PC-9 (cell line): Measurements from ENCODE around the gene TNFRSF1B. TPM values are rescaled to one million over a fixed set of nuclear protein-coding genes. Genes with fewer than 3 reads are reported as not detected.

ENCODE experiments used
- BruUV-seq: library from RNA; stranded (reverse); fragments of 400-500 nt; replicated peaks from 2 replicates; lab custom pipeline; 2021; lab: Mats Ljungman, UMichigan
- CTCF ChIA-PET: fragments of 300-600 bp; sonication (Branson Sonifier 250); formaldehyde crosslinking; loops from one replicate; lab custom pipeline; 2022; ENCODE audit warnings: antibody characterized with exemption; lab: Charles Lee
- POLR2A ChIA-PET: fragments of 300-600 bp; sonication (Branson Sonifier 250); formaldehyde crosslinking; loops from one replicate; lab custom pipeline; 2022; ENCODE audit warnings: antibody characterized with exemption; ENCODE audit not compliant: unreplicated experiment; lab: Charles Lee
- DNase-seq, 2 experiments: peaks; one replicate each; pipeline versions ENCODE4 v3.0.0 to v3.0.0-alpha.2; 2015 to 2022; ENCODE audit warnings: mixed read lengths in 1 of 2
- H2AFZ ChIP-seq: fragments of 200-600 bp; sonication (generic); 2 replicates; pipeline ENCODE4 v1.8.1; 2017; ENCODE audit warnings: antibody characterized with exemption
- H3F3A ChIP-seq: fragments of 200-600 bp; sonication (generic); 2 replicates; pipeline ENCODE4 v1.8.1; 2017; ENCODE audit warnings: antibody characterized with exemption, mild to moderate bottlenecking, low read depth; ENCODE audit not compliant: insufficient read depth
- H3K27ac ChIP-seq: fragments of 200-600 bp; sonication (generic); 2 replicates; pipeline ENCODE4 v1.6.1; 2016; ENCODE audit warnings: mixed run types
- H3K27me3 ChIP-seq: fragments of 200-600 bp; sonication (generic); 2 replicates; pipeline ENCODE4 v1.6.1; 2016; ENCODE audit warnings: low read depth, mixed run types; ENCODE audit not compliant: insufficient read depth
- H3K36me3 ChIP-seq: fragments of 200-600 bp; sonication (generic); 2 replicates; pipeline ENCODE4 v1.6.1; 2016; ENCODE audit warnings: low read depth, mixed run types
- H3K4me1 ChIP-seq: fragments of 200-600 bp; sonication (generic); replicated peaks from 2 replicates; pipeline ENCODE4 v1.6.1; 2016; ENCODE audit warnings: mixed run types; ENCODE audit not compliant: insufficient read depth
- H3K4me2 ChIP-seq: fragments of 200-600 bp; sonication (generic); 2 replicates; pipeline ENCODE4 v1.6.1; 2017; ENCODE audit warnings: mixed run types
- H3K4me3 ChIP-seq: fragments of 200-600 bp; sonication (generic); 2 replicates; pipeline ENCODE4 v1.6.1; 2016; ENCODE audit warnings: mixed run types
- H3K79me2 ChIP-seq: fragments of 200-600 bp; sonication (generic); 2 replicates; pipeline ENCODE4 v1.6.1; 2017; ENCODE audit warnings: low read depth, mixed run types
- H3K9me2 ChIP-seq: fragments of 200-600 bp; sonication (generic); 2 replicates; pipeline ENCODE4 v1.8.1; 2017; ENCODE audit warnings: mild to moderate bottlenecking; ENCODE audit not compliant: insufficient read depth
- H3K9me3 ChIP-seq: fragments of 200-600 bp; sonication (generic); 2 replicates; pipeline ENCODE4 v1.8.1; 2016; ENCODE audit warnings: low read depth; ENCODE audit not compliant: insufficient read depth
- H4K20me1 ChIP-seq: fragments of 200-600 bp; sonication (generic); 2 replicates; pipeline ENCODE4 v1.8.1; 2017; ENCODE audit not compliant: insufficient read depth
- CTCF ChIP-seq: fragments of 200-600 bp; sonication (generic); conservative IDR thresholded peaks from 2 replicates; pipeline ENCODE4 v1.6.1; 2017; ENCODE audit warnings: mixed run types, antibody characterized with exemption, mild to moderate bottlenecking, moderate library complexity
- EZH2 ChIP-seq: fragments of 200-600 bp; sonication (generic); IDR thresholded peaks from 2 replicates; pipeline ENCODE4 v1.8.0; 2017; ENCODE audit warnings: antibody characterized with exemption, low read depth
- intact Hi-C: fragments of 100-400 bp; cut with micrococcal nuclease; formaldehyde crosslinking; loops from one replicate; pipeline ENCODE4 v1.10.0; 2022; ENCODE audit not compliant: unreplicated experiment
- total RNA-seq: library from RNA; stranded (reverse); gene quantifications from 2 replicates; pipeline ENCODE4 v1.2.3, GENCODE V29; 2021

TNFRSF1B gene
- total RNA-seq, 1 experiment from 2014 or later = 2.7 TPM

DNA sequence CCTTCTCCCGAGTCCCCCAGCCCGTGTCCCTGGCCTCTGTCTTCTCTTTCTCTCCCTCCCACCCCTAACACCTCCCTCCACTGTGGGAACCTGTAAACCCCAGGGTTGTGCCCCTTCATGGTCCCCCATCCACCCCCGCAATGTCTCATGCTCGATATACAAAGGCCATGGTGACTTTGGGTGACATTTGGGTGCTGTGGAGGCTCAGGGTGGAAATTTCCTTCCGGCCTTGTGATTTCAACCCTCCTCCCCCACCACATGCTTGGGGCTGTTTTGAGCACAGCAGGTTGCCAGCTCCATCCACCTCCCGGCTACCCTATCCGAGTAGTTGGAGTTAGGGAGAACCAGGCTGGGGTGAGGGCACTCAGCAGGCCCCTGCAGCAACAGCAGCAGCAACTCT lies 37.3 kb downstream of the TNFRSF1B start:
- no peak for DNase-seq
- Histone ChIP-seq H3K9me2 (no peaks in the 10 kb centered on the region), H3K79me2 (no peaks in the 10 kb centered on the region), H3K27me3 (no peaks in the 10 kb centered on the region), H3K4me2 (no peak overlapping the region), H3K36me3 (no peaks in the 10 kb centered on the region), H3F3A (no peaks in the 10 kb centered on the region), H3K9me3 (no peaks in the 10 kb centered on the region), H2AFZ (no peak overlapping the region), H3K27ac (no peak overlapping the region), H4K20me1 (no peaks in the 10 kb centered on the region), H3K4me3 (no peak overlapping the region), H3K4me1 (no peaks in the 10 kb centered on the region)
- BruUV-seq = no TSS peak
- CTCF ChIA-PET = no interaction called here
- POLR2A ChIA-PET = no interaction called here
- TF ChIP-seq EZH2 (no peak), CTCF (no peak)
- intact Hi-C loops = loop anchor here (10.0 kb wide), 1 partner anchor 369 kb away; no protein-coding TSS in a partner anchor

DNA sequence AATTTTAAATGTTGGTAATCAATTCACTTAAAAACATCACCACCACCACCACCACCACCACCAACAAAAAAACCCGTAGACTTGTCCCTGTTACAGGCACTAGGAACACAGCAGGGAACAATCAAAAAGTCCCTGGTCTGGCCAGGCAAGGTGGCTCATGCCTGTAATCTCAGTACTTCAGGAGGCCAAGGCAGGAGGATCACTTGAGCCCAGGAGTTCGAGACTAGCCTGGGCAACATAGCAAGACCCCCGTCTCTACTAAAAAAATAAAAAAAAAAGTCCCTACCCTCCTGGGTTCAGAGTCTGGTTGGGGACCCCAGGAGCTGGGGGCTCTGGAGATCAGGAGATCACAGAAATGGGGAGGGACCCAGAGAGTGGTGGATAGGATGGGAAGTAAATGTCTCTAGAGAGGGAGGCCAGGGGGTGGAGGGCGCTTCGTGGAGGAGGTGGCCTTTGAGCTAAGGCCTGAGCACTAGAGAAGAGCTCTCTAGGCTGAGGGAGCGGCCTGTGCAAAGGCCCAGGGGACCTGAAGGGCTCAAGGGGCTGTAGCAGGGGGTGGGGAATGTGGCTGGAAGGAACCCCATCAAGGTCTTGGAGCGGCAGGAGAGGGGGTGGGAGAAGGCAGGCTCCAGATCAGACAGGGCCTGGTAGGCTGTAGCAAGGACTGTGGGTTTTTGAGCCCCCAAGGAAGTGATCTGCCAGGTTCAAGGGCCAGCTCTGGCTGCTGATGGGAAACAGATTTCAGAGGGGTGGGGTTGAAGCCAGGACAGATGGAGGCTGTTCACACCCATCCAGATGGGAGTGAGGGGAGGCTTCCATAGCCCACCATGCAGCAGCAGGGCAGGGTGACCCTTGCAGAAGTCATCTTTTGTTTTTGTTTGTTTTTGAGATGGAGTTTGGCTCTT lies 38.2 kb downstream of the TNFRSF1B start:
- Histone ChIP-seq H3K36me3 (no peaks in the 10 kb centered on the region), H3K27me3 (no peaks in the 10 kb centered on the region), H3K27ac (no peak overlapping the region), H3K9me3 (no peaks in the 10 kb centered on the region), H3K9me2 (no peaks in the 10 kb centered on the region), H4K20me1 (no peaks in the 10 kb centered on the region), H3K79me2 (no peaks in the 10 kb centered on the region), H2AFZ (no peak overlapping the region), H3K4me2 (no peak overlapping the region), H3K4me3 (no peak overlapping the region), H3K4me1 (no peaks in the 10 kb centered on the region), H3F3A (no peaks in the 10 kb centered on the region)
- intact Hi-C loops = loop anchor here (10.0 kb wide), 1 partner anchor 370 kb away; no protein-coding TSS in a partner anchor
- no peak for DNase-seq
- ChIA-PET CTCF (no interaction called here), POLR2A (no interaction called here)
- no peak for TF ChIP-seq CTCF
- no peak for TF ChIP-seq EZH2
- BruUV-seq = no TSS peak

GRCh38 chr1:12206238-12206637 lies 39.4 kb downstream of the TNFRSF1B start:
- BruUV-seq = no TSS peak
- Histone ChIP-seq H3K9me3 (no peaks in the 10 kb centered on the region), H3F3A (no peaks in the 10 kb centered on the region), H3K79me2 (no peaks in the 10 kb centered on the region), H3K27me3 (no peaks in the 10 kb centered on the region), H3K4me2 (no peak overlapping the region), H3K9me2 (no peaks in the 10 kb centered on the region), H4K20me1 (no peaks in the 10 kb centered on the region), H3K4me3 (no peak overlapping the region), H3K4me1 (no peaks in the 10 kb centered on the region), H2AFZ (no peak overlapping the region), H3K27ac (no peak overlapping the region), H3K36me3 (no peaks in the 10 kb centered on the region)
- TF ChIP-seq EZH2 = no peak
- no peak for TF ChIP-seq CTCF
- intact Hi-C loops = loop anchor here (10.0 kb wide), 1 partner anchor 371 kb away; no protein-coding TSS in a partner anchor
- ChIA-PET CTCF (no interaction called here), POLR2A (no interaction called here)
- no peak for DNase-seq
